Measurements from ENCODE around the gene TET1. TPM values are rescaled to one million over a fixed set of nuclear protein-coding genes. Genes with fewer than 3 reads are reported as not detected.
A peak's percentile ranks its signal among the peaks of the same experiment; 100 is the strongest.

TET1 gene
- total and polyA plus RNA-seq, 9 of the 15 experiments (the other 6 are each of a cell fraction or from before 2014, with no cell fraction given) = 2.6 to 21.3 (median 11.6) TPM

GRCh38 chr10:68721673-68722335, 161.7 kb downstream of the TET1 start (continued):
- TF ChIP-seq GTF3C2 (IDR thresholded peaks at IDR 0.05; ENCODE audit: borderline replicate concordance, extremely low read depth, insufficient read length) (no peak), FOXK1 (CRISPR knock-in tag; IDR thresholded peaks at IDR 0.05; ENCODE audit: borderline replicate concordance) (peak; percentile 11; the same call in 1 of the 2 replicates), ZC3H11A (IDR thresholded peaks at IDR 0.05; ENCODE audit: low read depth, low read length) (no peak), EGR1 (conservative IDR thresholded peaks at IDR 0.05) (no peak), ZBED1 (IDR thresholded peaks at IDR 0.05) (no peak), BRD4 (IDR thresholded peaks at IDR 0.05) (no peak; the same call in 1 of the 2 replicates), ELF4 (CRISPR knock-in tag; IDR thresholded peaks at IDR 0.05) (no peak), YY1 (IDR thresholded peaks at IDR 0.05; ENCODE audit: borderline replicate concordance in 1 of 3, control insufficient read depth in 1 of 3, extremely low read depth in 1 of 3, insufficient read depth in 3 of 3, insufficient read length in 1 of 3, insufficient replicate concordance in 2 of 3, low read depth in 1 of 3, low read length in 2 of 3) (peak in 1 of 3 experiments; percentile 4), HDAC3 (IDR thresholded peaks at IDR 0.05; ENCODE audit: borderline replicate concordance, partially characterized antibody) (peak; percentile 41), BACH1 (tag; IDR thresholded peaks at IDR 0.05) (no peak), NCOA6 (IDR thresholded peaks at IDR 0.05) (no peak), HNRNPL (IDR thresholded peaks at IDR 0.05; ENCODE audit: low read depth, low read length) (0 out of 2 replicates have a peak, but pooled peaks have one; percentile 7), BRCA1 (IDR thresholded peaks at IDR 0.05) (no peak), BRCA1 (CRISPR knock-in tag; IDR thresholded peaks at IDR 0.05) (0 out of 2 replicates have a peak, but pooled peaks have one; percentile 4), HMBOX1 (IDR thresholded peaks at IDR 0.05) (no peak), KDM1A (IDR thresholded peaks at IDR 0.05) (0 out of 4 replicates have a peak, but pooled peaks of 1 of the 2 experiments have one; percentile 30), POLR2A (conservative IDR thresholded peaks at IDR 0.05) (no peak), SMARCB1 (IDR thresholded peaks at IDR 0.05; ENCODE audit: insufficient read length, low read depth) (no peak), ZNF121 (CRISPR knock-in tag; conservative IDR thresholded peaks at IDR 0.05) (0 out of 2 replicates have a peak, but pooled peaks have one; percentile 2), POLR2AphosphoS2 (IDR thresholded peaks at IDR 0.05; ENCODE audit: low read length) (0 out of 2 replicates have a peak, but pooled peaks have one; percentile 40), ZNF77 (CRISPR knock-in tag; IDR thresholded peaks at IDR 0.05) (no peak), DIDO1 (tag; IDR thresholded peaks at IDR 0.05; ENCODE audit: low read depth) (no peak), LCOR (CRISPR knock-in tag; IDR thresholded peaks at IDR 0.05) (peak; percentile 66; the same call in 1 of the 2 replicates), ZBTB43 (CRISPR knock-in tag; IDR thresholded peaks at IDR 0.05) (peak; percentile 21; the same call in 1 of the 2 replicates), ZBTB17 (CRISPR knock-in tag; IDR thresholded peaks at IDR 0.05) (0 out of 2 replicates have a peak, but pooled peaks have one; percentile 57), BRD9 (IDR thresholded peaks at IDR 0.05; ENCODE audit: low read depth, partially characterized antibody) (peak; percentile 34)

All from K562 (cell line).